ENCODE results near the gene METTL6. TPM values are rescaled to one million over a fixed set of nuclear protein-coding genes. Genes with fewer than 3 reads are reported as not detected.

The METTL6 gene
- total RNA-seq, 1 donor from 2014 or later: 8.0 TPM

DNA sequence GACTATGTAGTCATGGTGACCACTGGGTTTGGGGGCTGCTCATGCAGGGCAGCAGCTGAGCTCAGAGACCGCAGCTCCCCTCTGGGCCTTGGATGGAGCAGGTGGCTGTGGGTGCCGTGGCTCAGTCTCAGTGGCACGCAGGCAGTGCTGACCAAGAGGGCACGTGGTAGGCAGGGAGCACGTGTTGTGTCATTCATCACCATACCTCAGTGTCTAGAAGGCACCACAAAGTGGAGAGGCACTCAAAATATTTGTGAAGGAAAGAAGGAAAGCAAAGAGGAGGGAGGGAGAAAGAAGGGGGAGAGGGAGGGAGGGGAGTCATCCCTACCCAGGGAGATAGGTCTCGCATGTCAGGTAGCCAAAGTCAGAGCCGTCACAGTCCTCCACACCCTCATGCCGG, 26.2 kb upstream of the METTL6 start:
- Histone ChIP-seq H3K9me3 (no peaks in the 10 kb centered on the region), H3K4me3 (no peak overlapping the region), H3K4me1 (no peaks in the 10 kb centered on the region), H3K27me3 (no peaks in the 10 kb centered on the region), H3K36me3 (peaks cover 7 to 19% of the 10 kb centered on the region in 2 donors), H3K27ac (no peak overlapping the region)
- TF ChIP-seq, protein P1, sequence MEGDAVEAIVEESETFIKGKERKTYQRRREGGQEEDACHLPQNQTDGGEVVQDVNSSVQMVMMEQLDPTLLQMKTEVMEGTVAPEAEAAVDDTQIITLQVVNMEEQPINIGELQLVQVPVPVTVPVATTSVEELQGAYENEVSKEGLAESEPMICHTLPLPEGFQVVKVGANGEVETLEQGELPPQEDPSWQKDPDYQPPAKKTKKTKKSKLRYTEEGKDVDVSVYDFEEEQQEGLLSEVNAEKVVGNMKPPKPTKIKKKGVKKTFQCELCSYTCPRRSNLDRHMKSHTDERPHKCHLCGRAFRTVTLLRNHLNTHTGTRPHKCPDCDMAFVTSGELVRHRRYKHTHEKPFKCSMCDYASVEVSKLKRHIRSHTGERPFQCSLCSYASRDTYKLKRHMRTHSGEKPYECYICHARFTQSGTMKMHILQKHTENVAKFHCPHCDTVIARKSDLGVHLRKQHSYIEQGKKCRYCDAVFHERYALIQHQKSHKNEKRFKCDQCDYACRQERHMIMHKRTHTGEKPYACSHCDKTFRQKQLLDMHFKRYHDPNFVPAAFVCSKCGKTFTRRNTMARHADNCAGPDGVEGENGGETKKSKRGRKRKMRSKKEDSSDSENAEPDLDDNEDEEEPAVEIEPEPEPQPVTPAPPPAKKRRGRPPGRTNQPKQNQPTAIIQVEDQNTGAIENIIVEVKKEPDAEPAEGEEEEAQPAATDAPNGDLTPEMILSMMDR (IDR thresholded peaks at IDR 0.05): no peak
- DNase-seq (ENCODE audit: low spot score in 2 of 2): no peak
- intact Hi-C loops (cut with DNase I): no loop called here

- no peak for DNase-seq (ENCODE audit: low spot score in 2 of 2)
These were observed 25.6 kb upstream of the METTL6 start for GRCh38 chr3:15452961-15453360.

GRCh38 chr3:15452156-15452555, 24.8 kb upstream of the METTL6 start:
- Histone ChIP-seq H3K27me3 (no peaks in the 10 kb centered on the region), H3K9me3 (no peaks in the 10 kb centered on the region), H3K4me3 (no peak overlapping the region), H3K36me3 (peaks cover 7 to 19% of the 10 kb centered on the region in 2 donors), H3K4me1 (no peaks in the 10 kb centered on the region), H3K27ac (no peak overlapping the region)
- TF ChIP-seq, protein P1 (IDR thresholded peaks at IDR 0.05): no peak
- intact Hi-C loops (cut with DNase I): no loop called here
- no peak for DNase-seq (ENCODE audit: low spot score in 2 of 2)

More at GRCh38 chr3:15452961-15453360, 25.6 kb upstream of the METTL6 start:
- Histone ChIP-seq H3K27ac (no peak overlapping the region), H3K4me1 (no peaks in the 10 kb centered on the region), H3K27me3 (no peaks in the 10 kb centered on the region), H3K36me3 (peaks cover 7 to 19% of the 10 kb centered on the region in 2 donors), H3K4me3 (no peak overlapping the region), H3K9me3 (no peaks in the 10 kb centered on the region)
- intact Hi-C loops (cut with DNase I): no loop called here
- TF ChIP-seq, protein P1 (IDR thresholded peaks at IDR 0.05): no peak

DNA sequence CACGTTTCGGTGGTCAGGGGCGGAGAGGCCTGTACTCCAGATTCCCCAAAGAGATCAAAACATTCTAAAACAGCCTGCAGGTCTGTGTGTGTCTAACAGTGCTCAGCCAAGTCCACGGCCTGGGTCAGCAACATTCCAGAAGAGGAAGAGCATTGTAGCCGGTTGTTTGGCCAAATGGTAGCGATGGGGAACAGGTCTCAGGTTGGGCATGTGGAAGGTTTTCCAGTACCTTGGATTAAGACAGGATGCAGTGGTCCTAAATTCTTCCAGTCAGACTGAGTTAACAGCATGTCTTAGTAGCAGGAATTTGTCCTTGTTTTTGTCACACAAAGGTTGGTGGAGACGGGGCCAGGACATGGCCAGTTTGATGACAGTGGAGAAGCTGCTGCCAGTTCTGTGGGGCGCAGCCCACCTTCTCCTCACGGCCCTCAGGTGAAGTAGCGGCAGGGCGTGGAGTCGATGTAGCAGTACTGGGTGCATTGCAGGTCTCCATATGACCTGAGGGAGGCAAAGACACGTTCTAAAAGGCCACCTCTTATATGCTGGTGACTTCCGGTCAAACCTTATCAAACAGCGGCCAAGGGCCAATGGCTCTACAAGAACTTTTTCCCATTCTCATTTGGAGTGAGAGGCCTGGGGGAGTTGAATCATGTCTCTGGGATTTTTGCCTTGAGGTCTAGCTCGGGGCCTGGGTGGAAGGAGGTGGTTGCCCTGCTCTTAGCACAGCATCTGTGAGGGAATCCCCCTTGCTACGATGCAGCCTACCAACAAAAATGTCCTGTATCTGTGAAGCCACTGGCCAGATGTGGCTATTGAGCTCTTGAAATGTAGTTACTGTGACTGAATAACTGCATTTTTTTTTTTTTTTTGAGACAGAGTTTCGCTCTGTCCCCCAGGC, 24.1 kb upstream of the METTL6 start:
- DNase-seq (ENCODE audit: low spot score in 2 of 2): no peak
- H3K9me3 ChIP-seq: no peaks in the 10 kb centered on the region
- intact Hi-C loops (cut with DNase I): no loop called here
- no peak overlapping the region for H3K27ac ChIP-seq
- no peak overlapping the region for H3K4me3 ChIP-seq
- TF ChIP-seq, protein P1 (IDR thresholded peaks at IDR 0.05): no peak
- peaks cover 7 to 19% of the 10 kb centered on the region in 2 donors for H3K36me3 ChIP-seq
- no peaks in the 10 kb centered on the region for H3K4me1 ChIP-seq
- no peaks in the 10 kb centered on the region for H3K27me3 ChIP-seq

DNA sequence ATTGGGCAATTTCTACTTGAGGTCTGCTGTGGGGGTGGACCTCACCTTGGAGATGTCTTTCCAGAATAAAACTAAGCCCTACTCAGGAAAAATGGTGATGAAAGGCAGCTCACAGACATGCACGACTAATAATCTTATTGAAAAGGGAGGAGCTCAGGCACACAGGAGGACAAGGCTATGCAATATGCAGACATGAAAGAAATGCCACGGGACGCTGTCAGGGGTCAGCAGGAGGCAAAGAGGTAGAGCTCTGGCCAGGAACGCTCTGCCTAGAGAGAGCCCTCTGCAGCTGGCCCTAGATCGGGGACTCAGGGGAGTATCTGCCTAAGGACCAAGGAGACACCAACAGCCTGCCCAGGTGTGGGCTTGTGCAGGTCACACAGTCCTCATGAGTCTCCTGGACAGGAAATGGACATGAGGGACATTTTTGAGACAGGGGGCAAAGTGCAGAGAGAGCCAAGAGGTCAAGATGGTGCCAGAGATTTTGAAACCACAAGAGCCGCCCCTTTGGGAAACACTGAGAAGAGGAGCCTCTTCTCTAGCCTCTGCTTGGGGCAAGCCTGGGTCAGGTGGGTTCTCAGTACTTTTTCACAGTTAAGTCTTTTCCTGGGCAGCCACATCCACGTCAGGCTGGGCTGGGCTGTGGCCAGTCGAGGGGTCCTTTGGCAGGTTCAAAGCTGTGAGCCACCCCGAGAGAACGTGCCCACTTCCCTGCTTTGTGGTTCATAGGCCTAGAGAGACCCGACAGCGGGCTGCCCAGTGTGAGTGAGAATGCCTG, 23.3 kb upstream of the METTL6 start:
- H3K9me3 ChIP-seq: no peaks in the 10 kb centered on the region
- intact Hi-C loops (cut with DNase I): no loop called here
- no peak for DNase-seq (ENCODE audit: low spot score in 2 of 2)
- H3K4me3 ChIP-seq: no peak overlapping the region
- TF ChIP-seq, protein P1 (IDR thresholded peaks at IDR 0.05): no peak
- peaks cover 7 to 16% of the 10 kb centered on the region in 2 donors for H3K36me3 ChIP-seq
- no peak overlapping the region for H3K27ac ChIP-seq
- H3K27me3 ChIP-seq: no peaks in the 10 kb centered on the region
- no peaks in the 10 kb centered on the region for H3K4me1 ChIP-seq

All from ascending aorta (tissue), 2 donors.